ENCODE measurements around the gene PTGER3.

DNA sequence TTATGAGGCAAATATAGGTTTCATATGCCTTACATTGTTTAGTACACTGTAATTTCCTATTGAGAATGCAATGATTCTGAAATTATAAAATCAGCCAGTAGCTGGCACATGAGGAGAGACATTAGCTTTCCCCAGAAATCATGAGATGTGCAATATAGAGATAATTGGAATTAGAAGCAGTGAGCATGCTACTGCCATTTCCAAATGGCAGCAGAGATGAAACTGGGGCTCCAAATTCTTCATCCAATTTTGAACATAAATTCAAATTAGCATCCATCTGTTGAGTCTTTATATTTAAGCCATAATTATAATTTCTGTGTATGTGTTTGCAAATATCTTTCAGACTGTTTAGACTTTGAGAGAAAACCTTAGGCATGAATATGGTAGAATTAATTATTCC is 28.8 kb downstream of the PTGER3 start:
- TF ChIP-seq, protein P1, sequence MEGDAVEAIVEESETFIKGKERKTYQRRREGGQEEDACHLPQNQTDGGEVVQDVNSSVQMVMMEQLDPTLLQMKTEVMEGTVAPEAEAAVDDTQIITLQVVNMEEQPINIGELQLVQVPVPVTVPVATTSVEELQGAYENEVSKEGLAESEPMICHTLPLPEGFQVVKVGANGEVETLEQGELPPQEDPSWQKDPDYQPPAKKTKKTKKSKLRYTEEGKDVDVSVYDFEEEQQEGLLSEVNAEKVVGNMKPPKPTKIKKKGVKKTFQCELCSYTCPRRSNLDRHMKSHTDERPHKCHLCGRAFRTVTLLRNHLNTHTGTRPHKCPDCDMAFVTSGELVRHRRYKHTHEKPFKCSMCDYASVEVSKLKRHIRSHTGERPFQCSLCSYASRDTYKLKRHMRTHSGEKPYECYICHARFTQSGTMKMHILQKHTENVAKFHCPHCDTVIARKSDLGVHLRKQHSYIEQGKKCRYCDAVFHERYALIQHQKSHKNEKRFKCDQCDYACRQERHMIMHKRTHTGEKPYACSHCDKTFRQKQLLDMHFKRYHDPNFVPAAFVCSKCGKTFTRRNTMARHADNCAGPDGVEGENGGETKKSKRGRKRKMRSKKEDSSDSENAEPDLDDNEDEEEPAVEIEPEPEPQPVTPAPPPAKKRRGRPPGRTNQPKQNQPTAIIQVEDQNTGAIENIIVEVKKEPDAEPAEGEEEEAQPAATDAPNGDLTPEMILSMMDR (IDR thresholded peaks at IDR 0.05; ENCODE audit: insufficient read depth, low read depth, low read length) = no peak
- no peak for TF ChIP-seq EZH2 (IDR thresholded peaks at IDR 0.05; ENCODE audit: insufficient read depth, low read length)
